DMS114 treated with DMSO at 0.1 percent for 48 hours (cell line): ENCODE measurements around the gene IL22.

Experiments used
- DNase-seq: peaks from one replicate; lab custom pipeline; 2025; ENCODE audit not compliant: unreplicated experiment; lab: John Stamatoyannopoulos, UW

IL22 gene

GRCh38 chr12:68253504-68253903 is at the start of gene IL22:
TSS of gene IL22 (minus strand) at chr12:68253604. CDS start at chr12:68253448, 156 bp downstream.
- DNase-seq, result no peak

- no peak for DNase-seq
These were observed 44.5 kb upstream of the IL22 start for GRCh38 chr12:68297929-68298328.

- DNase-seq, result no peak
These were observed 40.8 kb upstream of the IL22 start for GRCh38 chr12:68294251-68294650.

- no peak for DNase-seq
These were observed 39.9 kb upstream of the IL22 start for GRCh38 chr12:68293347-68293746.

- no peak for DNase-seq
These were observed 38.9 kb upstream of the IL22 start for GRCh38 chr12:68292151-68292943.

GRCh38 chr12:68291396-68292036 is 38.1 kb upstream of the IL22 start:
- DNase-seq, result no peak

- no peak for DNase-seq
These were observed 36.7 kb upstream of the IL22 start for GRCh38 chr12:68290126-68290525.

GRCh38 chr12:68287106-68287505 is 33.7 kb upstream of the IL22 start:
- no peak for DNase-seq

- no peak for DNase-seq
These were observed 33.0 kb upstream of the IL22 start for GRCh38 chr12:68286396-68286795.

GRCh38 chr12:68285541-68285940 is 32.1 kb upstream of the IL22 start:
- DNase-seq, result no peak

- no peak for DNase-seq
These were observed 28.1 kb upstream of the IL22 start for GRCh38 chr12:68281322-68282077.

GRCh38 chr12:68280240-68280639 is 26.8 kb upstream of the IL22 start:
- no peak for DNase-seq

GRCh38 chr12:68279227-68280054 is 26.0 kb upstream of the IL22 start:
- no peak for DNase-seq

- no peak for DNase-seq
These were observed 23.1 kb upstream of the IL22 start for GRCh38 chr12:68276402-68276930.

GRCh38 chr12:68272732-68273131 is 19.3 kb upstream of the IL22 start:
- no peak for DNase-seq

- DNase-seq, result no peak
These were observed 17.9 kb upstream of the IL22 start for GRCh38 chr12:68271346-68271745.

- no peak for DNase-seq
These were observed 17.0 kb upstream of the IL22 start for GRCh38 chr12:68270358-68270757.

GRCh38 chr12:68269779-68270178 is 16.4 kb upstream of the IL22 start:
- DNase-seq, result no peak

GRCh38 chr12:68268967-68269366 is 15.6 kb upstream of the IL22 start:
- no peak for DNase-seq

- no peak for DNase-seq
These were observed 14.5 kb upstream of the IL22 start for GRCh38 chr12:68267892-68268396.

- DNase-seq, result no peak
These were observed 11.5 kb upstream of the IL22 start for GRCh38 chr12:68264857-68265256.
